K562 (cell line): ENCODE measurements around the gene PM20D2.

Experiments
- CEBPB ChIP-seq: fragments of 450-650 bp; IDR thresholded peaks from 2 replicates; pipeline ENCODE4 v1.6.1; 2016; ENCODE audit warnings: missing genetic modification characterization, missing compliant biosample characterization
- CHD2 ChIP-seq: IDR thresholded peaks from 2 replicates; pipeline ENCODE4 v1.6.1; 2011; ENCODE audit warnings: low read depth, low read length
- CHD7 ChIP-seq: fragments of 200-600 bp; sonication (generic); IDR thresholded peaks from one replicate; pipeline ENCODE4 v1.6.1; 2012; ENCODE audit warnings: mild to moderate bottlenecking, low read depth, low read length, inconsistent platforms
- CTCF ChIP-seq, 3 experiments: IDR thresholded peaks in 2 of 3; conservative IDR thresholded peaks in 1 of 3; 2 replicates each; pipeline ENCODE4 v1.5.1; 2011 to 2012; ENCODE audit warnings: low read length in 3 of 3, mild to moderate bottlenecking in 3 of 3, control low read depth in 2 of 3, improper control_type of control experiment in 1 of 3, inconsistent platforms in 1 of 3, low read depth in 1 of 3, mixed read lengths in 1 of 3, moderate library complexity in 1 of 3; ENCODE audit not compliant: insufficient read depth in 2 of 3
- NKRF ChIP-seq: fragments of 450-650 bp; IDR thresholded peaks from 2 replicates; pipeline ENCODE4 v1.6.1; 2016; ENCODE audit warnings: borderline replicate concordance
- RBBP5 ChIP-seq: fragments of 200-600 bp; sonication (generic); IDR thresholded peaks from 2 replicates; pipeline ENCODE4 v1.6.1; 2012; ENCODE audit warnings: borderline replicate concordance, mild to moderate bottlenecking, low read length, control low read depth, inconsistent platforms; ENCODE audit not compliant: insufficient read depth, poor library complexity, severe bottlenecking
- RBFOX2 ChIP-seq: fragments of 200-400 bp; formaldehyde crosslinking; IDR thresholded peaks from 2 replicates; pipeline ENCODE4 v1.6.1; 2017; ENCODE audit warnings: low read depth, mild to moderate bottlenecking, low read length, moderate library complexity

GRCh38 chr6:89212472-89212871 is 66.6 kb downstream of the PM20D2 start:
- TF ChIP-seq CHD7 (no peak), RBFOX2 (no peak), CHD2 (no peak), RBBP5 (no peak), CTCF (IDR thresholded peaks at IDR 0.05 in 2 of 3, conservative IDR thresholded peaks at IDR 0.05 in 1 of 3; ENCODE audit: insufficient read depth in 2 of 3, low read depth in 1 of 3, low read length in 3 of 3) (no peak), NKRF (no peak), CEBPB (tag) (no peak)
